Breast epithelium (tissue), 3 donors: ENCODE results near the gene CAVIN3.
A peak's percentile ranks its signal among the peaks of the same experiment; 100 is the strongest.

Experiments
- POLR2A ChIP-seq: fragments of 450-650 bp; IDR thresholded peaks from one replicate; pipeline ENCODE4 v1.6.1; 2016; ENCODE audit warnings: antibody characterized with exemption, mild to moderate bottlenecking, moderate library complexity
- POLR2AphosphoS5 ChIP-seq, 3 donors: sonication (generic); formaldehyde crosslinking; IDR thresholded peaks; one replicate each; pipeline ENCODE4 v1.6.1; 2017; ENCODE audit warnings: antibody characterized with exemption in 3 of 3
- TF ChIP-seq, protein P1 (sequence below), 3 donors: fragments of 450-650 bp; IDR thresholded peaks; one replicate each; pipeline ENCODE4 v1.5.1; 2016 to 2017; ENCODE audit warnings: antibody characterized with exemption in 3 of 3, mild to moderate bottlenecking in 3 of 3, moderate library complexity in 3 of 3

DNA sequence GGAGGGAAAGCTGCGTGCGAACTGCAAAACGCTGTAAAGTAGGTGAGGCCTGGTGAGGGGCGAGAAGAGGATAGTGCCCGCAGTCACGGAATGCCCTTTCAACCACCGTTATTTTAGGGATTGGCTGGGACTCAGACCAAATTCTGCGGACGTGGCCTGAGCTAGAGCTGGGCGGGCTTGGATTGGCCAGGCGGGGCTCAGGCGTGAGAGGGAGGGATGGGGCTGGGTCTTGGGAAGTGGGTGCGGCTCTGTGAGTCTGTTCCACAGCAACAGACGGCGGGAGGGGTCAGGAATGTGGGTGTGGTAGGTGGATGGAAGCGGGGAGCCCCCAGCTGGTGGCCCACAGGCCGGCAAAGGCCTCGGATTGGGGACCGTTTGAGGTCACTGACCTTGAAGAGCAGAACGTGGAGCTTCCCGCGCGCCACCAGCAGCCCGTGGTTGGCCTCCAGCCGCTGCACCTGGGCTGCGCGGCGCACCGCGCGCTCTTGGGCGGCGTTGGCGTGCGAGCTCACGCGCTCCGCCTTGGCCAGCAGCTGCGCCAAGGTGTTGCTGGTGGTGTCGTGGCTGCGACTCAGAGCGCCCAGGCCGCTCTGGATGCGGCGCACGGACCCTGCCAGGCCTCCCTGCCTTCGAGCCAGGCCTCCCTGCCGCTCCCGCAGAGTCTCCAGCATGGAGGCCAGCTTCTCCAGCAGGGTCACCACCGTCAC lies 444 bp downstream of the CAVIN3 start:
- TF ChIP-seq POLR2A (no peak), POLR2AphosphoS5 (IDR thresholded peaks at IDR 0.05) (peak in 2 of 3 donors; percentile 42 to 43)
- TF ChIP-seq, protein P1, sequence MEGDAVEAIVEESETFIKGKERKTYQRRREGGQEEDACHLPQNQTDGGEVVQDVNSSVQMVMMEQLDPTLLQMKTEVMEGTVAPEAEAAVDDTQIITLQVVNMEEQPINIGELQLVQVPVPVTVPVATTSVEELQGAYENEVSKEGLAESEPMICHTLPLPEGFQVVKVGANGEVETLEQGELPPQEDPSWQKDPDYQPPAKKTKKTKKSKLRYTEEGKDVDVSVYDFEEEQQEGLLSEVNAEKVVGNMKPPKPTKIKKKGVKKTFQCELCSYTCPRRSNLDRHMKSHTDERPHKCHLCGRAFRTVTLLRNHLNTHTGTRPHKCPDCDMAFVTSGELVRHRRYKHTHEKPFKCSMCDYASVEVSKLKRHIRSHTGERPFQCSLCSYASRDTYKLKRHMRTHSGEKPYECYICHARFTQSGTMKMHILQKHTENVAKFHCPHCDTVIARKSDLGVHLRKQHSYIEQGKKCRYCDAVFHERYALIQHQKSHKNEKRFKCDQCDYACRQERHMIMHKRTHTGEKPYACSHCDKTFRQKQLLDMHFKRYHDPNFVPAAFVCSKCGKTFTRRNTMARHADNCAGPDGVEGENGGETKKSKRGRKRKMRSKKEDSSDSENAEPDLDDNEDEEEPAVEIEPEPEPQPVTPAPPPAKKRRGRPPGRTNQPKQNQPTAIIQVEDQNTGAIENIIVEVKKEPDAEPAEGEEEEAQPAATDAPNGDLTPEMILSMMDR (IDR thresholded peaks at IDR 0.05): no peak
